NT2/D1 (cell line): ENCODE results near the gene GNAI3.

Experiments used
- SUZ12 ChIP-seq: IDR thresholded peaks from 2 replicates; pipeline ENCODE4 v1.6.1; 2011; ENCODE audit not compliant: insufficient read length, insufficient read depth; ENCODE audit errors: extremely low read depth
- YY1 ChIP-seq: IDR thresholded peaks from 2 replicates; pipeline ENCODE4 v1.6.1; 2011; ENCODE audit not compliant: insufficient read length, insufficient read depth
- ZNF274 ChIP-seq: IDR thresholded peaks from 2 replicates; pipeline ENCODE4 v1.6.1; 2011; ENCODE audit warnings: mild to moderate bottlenecking, low read depth, low read length

DNA sequence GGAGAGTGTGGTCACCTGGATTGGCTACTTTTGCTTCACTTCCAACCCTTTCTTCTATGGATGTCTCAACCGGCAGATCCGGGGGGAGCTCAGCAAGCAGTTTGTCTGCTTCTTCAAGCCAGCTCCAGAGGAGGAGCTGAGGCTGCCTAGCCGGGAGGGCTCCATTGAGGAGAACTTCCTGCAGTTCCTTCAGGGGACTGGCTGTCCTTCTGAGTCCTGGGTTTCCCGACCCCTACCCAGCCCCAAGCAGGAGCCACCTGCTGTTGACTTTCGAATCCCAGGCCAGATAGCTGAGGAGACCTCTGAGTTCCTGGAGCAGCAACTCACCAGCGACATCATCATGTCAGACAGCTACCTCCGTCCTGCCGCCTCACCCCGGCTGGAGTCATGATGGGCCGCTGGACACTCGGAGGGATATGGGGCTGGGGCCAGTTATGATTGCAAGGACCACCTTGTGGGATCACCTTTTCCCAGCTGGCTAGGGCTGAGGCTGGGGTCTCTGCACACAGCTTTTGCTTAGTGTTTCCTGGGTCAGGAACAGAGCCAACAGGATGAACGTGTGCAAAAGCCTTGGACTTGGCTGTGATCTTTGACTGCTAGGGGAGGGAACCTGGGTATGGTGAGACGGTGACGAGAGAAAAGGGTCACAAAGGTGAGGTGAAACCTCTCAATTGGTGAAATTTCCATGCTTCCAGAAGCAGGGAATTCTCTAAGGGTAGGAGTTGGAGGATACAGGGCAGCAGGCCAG is 4.3 kb upstream of the GNAI3 start:
- no peak for TF ChIP-seq SUZ12
- no peak for TF ChIP-seq YY1
- TF ChIP-seq ZNF274: no peak
